NCI-H2227 (cell line): ENCODE results near the gene NUP205.

Source experiments
- DNase-seq: peaks from one replicate; lab custom pipeline; 2025; ENCODE audit not compliant: unreplicated experiment; lab: John Stamatoyannopoulos, UW

NUP205 gene

GRCh38 chr7:135697276-135698049 is 139.7 kb downstream of the NUP205 start:
- DNase-seq: no peak
